ENCODE results near the gene UCP3. TPM values are rescaled to one million over a fixed set of nuclear protein-coding genes. Genes with fewer than 3 reads are reported as not detected.

UCP3 gene
- total RNA-seq, 1 experiment from 2014 or later, result 9.0 TPM

- no peak for DNase-seq (ENCODE audit: low read depth)
Observed at GRCh38 chr11:73978576-73979086, 30.3 kb downstream of the UCP3 start.

GRCh38 chr11:73977856-73978519 lies 30.9 kb downstream of the UCP3 start:
- DNase-seq (ENCODE audit: low read depth), result no peak

GRCh38 chr11:73976451-73977151 lies 32.3 kb downstream of the UCP3 start:
- DNase-seq (ENCODE audit: low read depth), result no peak

GRCh38 chr11:73975479-73975757 lies 33.5 kb downstream of the UCP3 start:
- DNase-seq (ENCODE audit: low read depth), result no peak

- DNase-seq (ENCODE audit: low read depth), result no peak
Observed at GRCh38 chr11:73974604-73975478, 34.0 kb downstream of the UCP3 start.

- DNase-seq (ENCODE audit: low read depth), result no peak
Observed at GRCh38 chr11:73972620-73973449, 36.0 kb downstream of the UCP3 start.

GRCh38 chr11:73972187-73972586 lies 36.7 kb downstream of the UCP3 start:
- DNase-seq (ENCODE audit: low read depth), result no peak

GRCh38 chr11:73971175-73971719 lies 37.6 kb downstream of the UCP3 start:
- DNase-seq (ENCODE audit: low read depth), result no peak

- DNase-seq (ENCODE audit: low read depth), result no peak
Observed at GRCh38 chr11:73969991-73970800, 38.7 kb downstream of the UCP3 start.

GRCh38 chr11:73969091-73969490 lies 39.8 kb downstream of the UCP3 start:
- DNase-seq (ENCODE audit: low read depth), result no peak

GRCh38 chr11:73968356-73968966 lies 40.4 kb downstream of the UCP3 start:
- DNase-seq (ENCODE audit: low read depth), result no peak

- no peak for DNase-seq (ENCODE audit: low read depth)
Observed at GRCh38 chr11:73965764-73966121, 43.1 kb downstream of the UCP3 start.

GRCh38 chr11:73965076-73965763 lies 43.7 kb downstream of the UCP3 start:
- no peak for DNase-seq (ENCODE audit: low read depth)

- DNase-seq (ENCODE audit: low read depth), result no peak
Observed at GRCh38 chr11:73963861-73964260, 45.0 kb downstream of the UCP3 start.

- no peak for DNase-seq (ENCODE audit: low read depth)
Observed at GRCh38 chr11:73962101-73962705, 46.7 kb downstream of the UCP3 start.

- no peak for DNase-seq (ENCODE audit: low read depth)
Observed at GRCh38 chr11:73961321-73961720, 47.6 kb downstream of the UCP3 start.

- no peak for DNase-seq (ENCODE audit: low read depth)
Observed at GRCh38 chr11:73958521-73959141, 50.3 kb downstream of the UCP3 start.

GRCh38 chr11:73957654-73958361 lies 51.1 kb downstream of the UCP3 start:
- DNase-seq (ENCODE audit: low read depth), result no peak

Measured in Daoy (cell line).